Endodermal cell (in vitro differentiated cells): Measurements from ENCODE around the gene MORC3. TPM values are rescaled to one million over a fixed set of nuclear protein-coding genes. Genes with fewer than 3 reads are reported as not detected.
"Not testable (repeated sequence)": the region's sequence is repeated elsewhere in the genome, so short reads cannot be mapped to it uniquely, and the experiment has no call there.

Experiments
- DNase-seq: peaks from one replicate; pipeline ENCODE4 v3.0.0-alpha.2; 2017
- H3K27ac ChIP-seq: 2 replicates; pipeline ENCODE4 v1.5.1; 2013; ENCODE audit warnings: mild to moderate bottlenecking, low read depth, low read length, moderate library complexity
- H3K27me3 ChIP-seq: 2 replicates; pipeline ENCODE4 v1.6.1; 2013; ENCODE audit warnings: mild to moderate bottlenecking, low read length, moderate library complexity; ENCODE audit not compliant: insufficient read depth, control insufficient read depth, poor library complexity, severe bottlenecking
- H3K36me3 ChIP-seq: 2 replicates; pipeline ENCODE4 v1.7.0; 2013; ENCODE audit warnings: mild to moderate bottlenecking, low read length, moderate library complexity; ENCODE audit not compliant: control insufficient read depth, insufficient read depth
- H3K4me1 ChIP-seq: one replicate; pipeline ENCODE4 v1.7.0; 2013; ENCODE audit warnings: low read length; ENCODE audit not compliant: control insufficient read depth, insufficient read depth
- H3K4me3 ChIP-seq: 2 replicates; pipeline ENCODE4 v1.5.1; 2013; ENCODE audit warnings: mild to moderate bottlenecking, low read length, moderate library complexity
- H3K9ac ChIP-seq: 2 replicates; pipeline ENCODE4 v1.6.1; 2013; ENCODE audit warnings: mild to moderate bottlenecking, low read length, moderate library complexity; ENCODE audit not compliant: poor library complexity, severe bottlenecking; ENCODE audit errors: extremely low read depth
- H3K9me3 ChIP-seq: 2 replicates; pipeline ENCODE4 v1.6.1; 2013; ENCODE audit warnings: mild to moderate bottlenecking, low read length, moderate library complexity; ENCODE audit not compliant: control insufficient read depth
- H3K27ac Mint-ChIP-seq: 2 replicates; pipeline ENCODE4 v1.8.0; 2020; ENCODE audit warnings: mixed read lengths
- H3K27me3 Mint-ChIP-seq: 2 replicates; pipeline ENCODE4 v1.8.0; 2021; ENCODE audit warnings: mild to moderate bottlenecking, mixed read lengths; ENCODE audit not compliant: insufficient read depth
- H3K36me3 Mint-ChIP-seq: 2 replicates; pipeline ENCODE4 v1.8.0; 2020; ENCODE audit warnings: low read depth, mixed read lengths
- H3K4me1 Mint-ChIP-seq: 2 replicates; pipeline ENCODE4 v1.8.0; 2020; ENCODE audit warnings: mixed read lengths
- H3K4me3 Mint-ChIP-seq: 2 replicates; pipeline ENCODE4 v1.8.0; 2020; ENCODE audit warnings: mild to moderate bottlenecking, moderate library complexity, mixed read lengths
- H3K9me3 Mint-ChIP-seq: 2 replicates; pipeline ENCODE4 v1.8.0; 2020; ENCODE audit warnings: mild to moderate bottlenecking, mixed read lengths
- WGBS, 2 experiments: methylation state at CpG; one replicate each; pipeline versions ENCODE4 v1.1.5 to v1.1.7; 2013; ENCODE audit warnings: missing lambda C conversion rate in 2 of 2, mixed read lengths in 1 of 2; ENCODE audit not compliant: insufficient coverage in 1 of 2, insufficient read length in 1 of 2; 5-methylcytosine and 5-hydroxymethylcytosine counted together
- total RNA-seq, 2 donors: library from RNA; stranded (reverse); fragmentation: NEBNext Ultra II Directional in 1 of 2; extraction: Animal tissue kit (Norgen Biotek cat#: 25700) in 1 of 2; gene quantifications; 2 replicates in 1 of 2; 3 replicates in 1 of 2; pipeline ENCODE4 v1.2.1, GENCODE V29; 2021
- TF ChIP-seq, protein P1 (sequence below): fragments of 200-600 bp; sonication (generic); conservative IDR thresholded peaks from 2 replicates; pipeline ENCODE4 v1.5.0; 2021; ENCODE audit warnings: antibody characterized with exemption, mild to moderate bottlenecking

MORC3 gene
- total RNA-seq, 2 donors from 2014 or later: 17.8 to 23.3 TPM

- no peak overlapping the region for H3K27ac ChIP-seq
- Mint-ChIP-seq H3K27ac (no peak overlapping the region), H3K9me3 (peaks cover 13% of the 10 kb centered on the region), H3K36me3 (no peaks in the 10 kb centered on the region), H3K4me1 (peaks cover 7% of the 10 kb centered on the region), H3K27me3 (no peaks in the 10 kb centered on the region), H3K4me3 (no peak overlapping the region)
- no peak for DNase-seq
- H3K4me3 ChIP-seq: no peak overlapping the region
- no peaks in the 10 kb centered on the region for H3K9me3 ChIP-seq
- TF ChIP-seq, protein P1, sequence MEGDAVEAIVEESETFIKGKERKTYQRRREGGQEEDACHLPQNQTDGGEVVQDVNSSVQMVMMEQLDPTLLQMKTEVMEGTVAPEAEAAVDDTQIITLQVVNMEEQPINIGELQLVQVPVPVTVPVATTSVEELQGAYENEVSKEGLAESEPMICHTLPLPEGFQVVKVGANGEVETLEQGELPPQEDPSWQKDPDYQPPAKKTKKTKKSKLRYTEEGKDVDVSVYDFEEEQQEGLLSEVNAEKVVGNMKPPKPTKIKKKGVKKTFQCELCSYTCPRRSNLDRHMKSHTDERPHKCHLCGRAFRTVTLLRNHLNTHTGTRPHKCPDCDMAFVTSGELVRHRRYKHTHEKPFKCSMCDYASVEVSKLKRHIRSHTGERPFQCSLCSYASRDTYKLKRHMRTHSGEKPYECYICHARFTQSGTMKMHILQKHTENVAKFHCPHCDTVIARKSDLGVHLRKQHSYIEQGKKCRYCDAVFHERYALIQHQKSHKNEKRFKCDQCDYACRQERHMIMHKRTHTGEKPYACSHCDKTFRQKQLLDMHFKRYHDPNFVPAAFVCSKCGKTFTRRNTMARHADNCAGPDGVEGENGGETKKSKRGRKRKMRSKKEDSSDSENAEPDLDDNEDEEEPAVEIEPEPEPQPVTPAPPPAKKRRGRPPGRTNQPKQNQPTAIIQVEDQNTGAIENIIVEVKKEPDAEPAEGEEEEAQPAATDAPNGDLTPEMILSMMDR: no peak
- H3K9ac ChIP-seq: no peak overlapping the region
- H3K27me3 ChIP-seq: no peaks in the 10 kb centered on the region
- H3K36me3 ChIP-seq: no peaks in the 10 kb centered on the region
- 89 to 95% methylated on average over 6 to 14 of the region's 14 CpGs for WGBS, 2 experiments
- no peaks in the 10 kb centered on the region for H3K4me1 ChIP-seq
These were observed 3.0 kb upstream of the MORC3 start for GRCh38 chr21:36316872-36317484.

- not testable (repeated sequence) for H3K4me1 ChIP-seq, DNase-seq
These were observed 611 bp upstream of the MORC3 start for GRCh38 chr21:36319406-36319766.

DNA sequence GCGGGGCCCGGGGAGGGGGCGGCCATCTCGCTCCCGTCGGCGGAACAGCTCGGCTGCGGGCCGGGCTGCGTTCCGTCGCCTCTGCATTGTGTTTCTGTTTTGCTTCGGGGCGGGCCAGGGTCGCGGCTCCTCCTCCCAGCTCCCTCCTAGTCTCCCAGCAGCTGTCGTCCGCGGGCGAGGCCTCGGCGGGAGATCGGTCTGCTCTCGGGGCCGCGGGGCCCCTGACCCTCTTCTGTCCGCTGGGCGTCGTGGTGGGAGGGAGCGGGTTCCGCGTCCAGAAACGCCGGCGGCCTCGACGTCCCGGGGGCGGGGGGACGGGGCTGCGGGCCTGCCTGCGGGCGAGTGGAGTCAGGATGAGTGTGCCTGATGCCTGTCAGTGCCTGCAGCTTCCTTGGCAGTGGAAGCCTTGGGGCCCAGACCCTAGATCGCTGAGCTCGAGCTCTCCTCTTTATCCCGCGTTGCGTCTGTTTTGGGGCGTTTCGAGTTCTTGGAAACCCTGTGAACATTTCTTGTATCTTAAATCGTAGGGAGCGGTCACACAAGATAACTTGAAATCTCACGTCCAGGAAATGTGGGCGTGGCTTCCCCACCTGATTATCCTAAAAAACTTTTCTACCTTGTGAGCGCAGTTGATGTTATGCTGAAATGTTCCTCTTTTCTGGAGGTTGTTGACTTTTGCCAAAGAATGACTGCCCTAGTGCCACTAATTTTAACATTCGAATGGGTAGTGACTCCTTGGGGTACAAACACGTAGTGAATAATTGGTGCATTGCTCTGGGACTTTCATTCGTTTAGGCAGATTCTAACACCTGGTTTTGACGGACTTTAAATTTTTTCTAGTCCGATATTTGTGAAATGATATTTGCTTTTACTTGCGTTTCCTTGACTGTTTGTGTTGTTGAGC, 676 bp downstream of the MORC3 start:
- Mint-ChIP-seq H3K27me3 (no peaks in the 10 kb centered on the region), H3K36me3 (peaks cover 28% of the 10 kb centered on the region), H3K9me3 (no peaks in the 10 kb centered on the region), H3K4me3 (peak overlapping the region; percentile 72), H3K4me1 (peaks cover 8% of the 10 kb centered on the region), H3K27ac (peak overlapping the region; percentile 66)
- H3K4me3 ChIP-seq: peak overlapping the region; percentile 95
- peaks cover 29% of the 10 kb centered on the region for H3K36me3 ChIP-seq
- H3K27me3 ChIP-seq: no peaks in the 10 kb centered on the region
- peak; percentile 87 for DNase-seq
- WGBS, 2 experiments: 0 to 1% methylated on average over 32 to 62 of the region's 62 CpGs
- no peaks in the 10 kb centered on the region for H3K4me1 ChIP-seq
- TF ChIP-seq, protein P1: peak; percentile 21
- H3K9ac ChIP-seq: peak overlapping the region; percentile 78
- H3K27ac ChIP-seq: peak overlapping the region; percentile 97
- no peaks in the 10 kb centered on the region for H3K9me3 ChIP-seq

More at GRCh38 chr21:36319406-36319766, 611 bp upstream of the MORC3 start:
- H3K9me3 Mint-ChIP-seq, H3K27me3 ChIP-seq, H3K4me1 Mint-ChIP-seq, H3K9me3 ChIP-seq, H3K27me3 Mint-ChIP-seq: not testable (repeated sequence)
- WGBS, 2 experiments: 73 to 80% methylated on average over 10 to 17 of the region's 17 CpGs
- H3K27ac Mint-ChIP-seq: peak overlapping the region; percentile 78
- Histone ChIP-seq H3K4me3 (peak overlapping the region; percentile 95), H3K36me3 (peaks cover 17% of the 10 kb centered on the region), H3K27ac (peak overlapping the region; percentile 97), H3K9ac (peak overlapping the region; percentile 39)
- H3K4me3 Mint-ChIP-seq: peak overlapping the region; percentile 72
- peaks cover 15% of the 10 kb centered on the region for H3K36me3 Mint-ChIP-seq
